Measurements from ENCODE around the gene SLF1.

DNA sequence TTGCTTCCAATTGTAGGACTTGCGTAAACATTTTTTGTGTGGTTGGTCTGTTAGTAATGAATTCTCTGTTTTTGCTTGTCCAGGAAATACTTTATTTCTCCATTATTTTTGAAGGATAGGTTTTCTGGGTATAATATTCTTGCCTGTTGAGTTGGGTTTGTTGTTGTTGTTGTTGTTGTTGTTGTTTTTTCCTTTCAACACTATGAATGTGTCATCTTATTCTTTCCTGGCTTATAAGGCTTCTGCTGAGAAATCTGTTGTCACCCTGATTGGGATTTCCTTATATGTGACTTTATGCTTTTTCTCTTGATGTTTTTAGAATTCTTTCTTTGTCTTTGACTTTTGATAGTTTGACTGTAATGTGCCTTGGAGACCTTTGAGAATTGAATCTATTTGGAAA is 39.8 kb downstream of the SLF1 start:
- TF ChIP-seq, protein P1, sequence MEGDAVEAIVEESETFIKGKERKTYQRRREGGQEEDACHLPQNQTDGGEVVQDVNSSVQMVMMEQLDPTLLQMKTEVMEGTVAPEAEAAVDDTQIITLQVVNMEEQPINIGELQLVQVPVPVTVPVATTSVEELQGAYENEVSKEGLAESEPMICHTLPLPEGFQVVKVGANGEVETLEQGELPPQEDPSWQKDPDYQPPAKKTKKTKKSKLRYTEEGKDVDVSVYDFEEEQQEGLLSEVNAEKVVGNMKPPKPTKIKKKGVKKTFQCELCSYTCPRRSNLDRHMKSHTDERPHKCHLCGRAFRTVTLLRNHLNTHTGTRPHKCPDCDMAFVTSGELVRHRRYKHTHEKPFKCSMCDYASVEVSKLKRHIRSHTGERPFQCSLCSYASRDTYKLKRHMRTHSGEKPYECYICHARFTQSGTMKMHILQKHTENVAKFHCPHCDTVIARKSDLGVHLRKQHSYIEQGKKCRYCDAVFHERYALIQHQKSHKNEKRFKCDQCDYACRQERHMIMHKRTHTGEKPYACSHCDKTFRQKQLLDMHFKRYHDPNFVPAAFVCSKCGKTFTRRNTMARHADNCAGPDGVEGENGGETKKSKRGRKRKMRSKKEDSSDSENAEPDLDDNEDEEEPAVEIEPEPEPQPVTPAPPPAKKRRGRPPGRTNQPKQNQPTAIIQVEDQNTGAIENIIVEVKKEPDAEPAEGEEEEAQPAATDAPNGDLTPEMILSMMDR (IDR thresholded peaks at IDR 0.05; ENCODE audit: low read length): no peak
- no peak for TF ChIP-seq EZH2phosphoT487 (IDR thresholded peaks at IDR 0.05; ENCODE audit: low read length)
